ENCODE data around the gene TOMM40L.

GRCh38 chr1:161261261-161262235 is 35.7 kb downstream of the TOMM40L start:
- TF ChIP-seq, protein P1, sequence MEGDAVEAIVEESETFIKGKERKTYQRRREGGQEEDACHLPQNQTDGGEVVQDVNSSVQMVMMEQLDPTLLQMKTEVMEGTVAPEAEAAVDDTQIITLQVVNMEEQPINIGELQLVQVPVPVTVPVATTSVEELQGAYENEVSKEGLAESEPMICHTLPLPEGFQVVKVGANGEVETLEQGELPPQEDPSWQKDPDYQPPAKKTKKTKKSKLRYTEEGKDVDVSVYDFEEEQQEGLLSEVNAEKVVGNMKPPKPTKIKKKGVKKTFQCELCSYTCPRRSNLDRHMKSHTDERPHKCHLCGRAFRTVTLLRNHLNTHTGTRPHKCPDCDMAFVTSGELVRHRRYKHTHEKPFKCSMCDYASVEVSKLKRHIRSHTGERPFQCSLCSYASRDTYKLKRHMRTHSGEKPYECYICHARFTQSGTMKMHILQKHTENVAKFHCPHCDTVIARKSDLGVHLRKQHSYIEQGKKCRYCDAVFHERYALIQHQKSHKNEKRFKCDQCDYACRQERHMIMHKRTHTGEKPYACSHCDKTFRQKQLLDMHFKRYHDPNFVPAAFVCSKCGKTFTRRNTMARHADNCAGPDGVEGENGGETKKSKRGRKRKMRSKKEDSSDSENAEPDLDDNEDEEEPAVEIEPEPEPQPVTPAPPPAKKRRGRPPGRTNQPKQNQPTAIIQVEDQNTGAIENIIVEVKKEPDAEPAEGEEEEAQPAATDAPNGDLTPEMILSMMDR (IDR thresholded peaks at IDR 0.05), result no peak
- TF ChIP-seq POLR2A (IDR thresholded peaks at IDR 0.05), result no peak

Data from adrenal gland (tissue), 5 donors.